ENCODE data around the gene OR9Q1.

DNA sequence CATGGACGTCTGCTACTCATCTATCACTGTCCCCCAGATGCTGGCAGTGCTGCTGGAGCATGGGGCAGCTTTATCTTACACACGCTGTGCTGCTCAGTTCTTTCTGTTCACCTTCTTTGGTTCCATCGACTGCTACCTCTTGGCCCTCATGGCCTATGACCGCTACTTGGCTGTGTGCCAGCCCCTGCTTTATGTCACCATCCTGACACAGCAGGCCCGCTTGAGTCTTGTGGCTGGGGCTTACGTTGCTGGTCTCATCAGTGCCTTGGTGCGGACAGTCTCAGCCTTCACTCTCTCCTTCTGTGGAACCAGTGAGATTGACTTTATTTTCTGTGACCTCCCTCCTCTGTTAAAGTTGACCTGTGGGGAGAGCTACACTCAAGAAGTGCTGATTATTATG, 156.0 kb downstream of the OR9Q1 start:
- TF ChIP-seq, protein P1, sequence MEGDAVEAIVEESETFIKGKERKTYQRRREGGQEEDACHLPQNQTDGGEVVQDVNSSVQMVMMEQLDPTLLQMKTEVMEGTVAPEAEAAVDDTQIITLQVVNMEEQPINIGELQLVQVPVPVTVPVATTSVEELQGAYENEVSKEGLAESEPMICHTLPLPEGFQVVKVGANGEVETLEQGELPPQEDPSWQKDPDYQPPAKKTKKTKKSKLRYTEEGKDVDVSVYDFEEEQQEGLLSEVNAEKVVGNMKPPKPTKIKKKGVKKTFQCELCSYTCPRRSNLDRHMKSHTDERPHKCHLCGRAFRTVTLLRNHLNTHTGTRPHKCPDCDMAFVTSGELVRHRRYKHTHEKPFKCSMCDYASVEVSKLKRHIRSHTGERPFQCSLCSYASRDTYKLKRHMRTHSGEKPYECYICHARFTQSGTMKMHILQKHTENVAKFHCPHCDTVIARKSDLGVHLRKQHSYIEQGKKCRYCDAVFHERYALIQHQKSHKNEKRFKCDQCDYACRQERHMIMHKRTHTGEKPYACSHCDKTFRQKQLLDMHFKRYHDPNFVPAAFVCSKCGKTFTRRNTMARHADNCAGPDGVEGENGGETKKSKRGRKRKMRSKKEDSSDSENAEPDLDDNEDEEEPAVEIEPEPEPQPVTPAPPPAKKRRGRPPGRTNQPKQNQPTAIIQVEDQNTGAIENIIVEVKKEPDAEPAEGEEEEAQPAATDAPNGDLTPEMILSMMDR (conservative IDR thresholded peaks at IDR 0.05; ENCODE audit: low read length): no peak
- TF ChIP-seq EZH2phosphoT487 (IDR thresholded peaks at IDR 0.05; ENCODE audit: borderline replicate concordance): no peak

All from Loucy (cell line).